ENCODE results near the gene UGT1A8.

- TF ChIP-seq, protein P1, sequence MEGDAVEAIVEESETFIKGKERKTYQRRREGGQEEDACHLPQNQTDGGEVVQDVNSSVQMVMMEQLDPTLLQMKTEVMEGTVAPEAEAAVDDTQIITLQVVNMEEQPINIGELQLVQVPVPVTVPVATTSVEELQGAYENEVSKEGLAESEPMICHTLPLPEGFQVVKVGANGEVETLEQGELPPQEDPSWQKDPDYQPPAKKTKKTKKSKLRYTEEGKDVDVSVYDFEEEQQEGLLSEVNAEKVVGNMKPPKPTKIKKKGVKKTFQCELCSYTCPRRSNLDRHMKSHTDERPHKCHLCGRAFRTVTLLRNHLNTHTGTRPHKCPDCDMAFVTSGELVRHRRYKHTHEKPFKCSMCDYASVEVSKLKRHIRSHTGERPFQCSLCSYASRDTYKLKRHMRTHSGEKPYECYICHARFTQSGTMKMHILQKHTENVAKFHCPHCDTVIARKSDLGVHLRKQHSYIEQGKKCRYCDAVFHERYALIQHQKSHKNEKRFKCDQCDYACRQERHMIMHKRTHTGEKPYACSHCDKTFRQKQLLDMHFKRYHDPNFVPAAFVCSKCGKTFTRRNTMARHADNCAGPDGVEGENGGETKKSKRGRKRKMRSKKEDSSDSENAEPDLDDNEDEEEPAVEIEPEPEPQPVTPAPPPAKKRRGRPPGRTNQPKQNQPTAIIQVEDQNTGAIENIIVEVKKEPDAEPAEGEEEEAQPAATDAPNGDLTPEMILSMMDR (IDR thresholded peaks at IDR 0.05; ENCODE audit: low read depth, low read length): no peak
- TF ChIP-seq POLR2A (IDR thresholded peaks at IDR 0.05; ENCODE audit: extremely low read depth, insufficient read length): no peak
- TF ChIP-seq MAX (IDR thresholded peaks at IDR 0.05; ENCODE audit: low read depth, low read length): no peak
- no peak for TF ChIP-seq MYC (IDR thresholded peaks at IDR 0.05; ENCODE audit: low read depth, low read length)
Observed at GRCh38 chr2:233658610-233659009, 41.2 kb downstream of the UGT1A8 start.
